Activated CD4-positive, alpha-beta T cell treated with anti-CD3 and anti-CD28 coated beads, Interleukin-2, amount 50 U/mL, for 1 hour (primary cell): ENCODE results near the gene KLHL40.

Experiments used
- DNase-seq: peaks from one replicate; pipeline ENCODE4 v3.0.0-alpha.2; 2020

The KLHL40 gene

GRCh38 chr3:42728668-42729364, 43.5 kb downstream of the KLHL40 start:
- DNase-seq = no peak

DNA sequence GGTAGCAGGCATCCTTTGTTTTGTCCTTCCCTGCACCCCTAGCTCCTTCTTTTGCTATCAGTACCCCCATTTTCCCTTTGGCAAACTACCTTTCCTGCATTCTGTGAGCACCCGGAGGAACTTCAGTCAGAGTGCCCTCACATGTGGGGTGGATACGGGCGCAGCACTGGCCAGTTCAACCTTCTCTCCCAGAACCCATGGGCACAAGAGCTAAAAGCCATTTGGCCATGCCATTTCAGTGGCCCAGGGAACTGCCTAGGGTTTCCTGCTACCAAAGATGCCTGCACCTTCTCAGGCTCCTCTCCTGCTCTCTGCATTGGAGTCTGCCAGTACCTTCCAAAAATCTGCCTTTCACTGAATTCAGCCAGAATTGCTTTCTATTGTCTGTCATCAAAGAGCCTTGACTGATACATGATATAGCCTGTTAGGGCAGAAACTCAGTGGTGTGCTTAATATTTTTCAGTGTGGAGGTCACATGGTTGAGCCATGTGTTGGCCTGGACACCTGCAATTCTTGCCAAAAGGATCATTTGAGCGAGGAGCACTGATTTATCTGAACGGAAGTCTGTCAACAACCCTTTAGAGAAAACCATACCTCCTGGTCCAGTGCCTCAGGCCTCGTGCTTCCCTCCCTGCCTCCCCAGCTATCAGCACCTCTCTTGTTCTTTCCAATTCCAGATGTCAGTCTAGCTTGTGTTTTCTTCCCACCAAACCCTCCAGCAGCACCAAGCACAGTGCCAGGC, 44.2 kb downstream of the KLHL40 start:
- DNase-seq = no peak

- no peak for DNase-seq
Measured at GRCh38 chr3:42730294-42730693, 45.0 kb downstream of the KLHL40 start.

DNA sequence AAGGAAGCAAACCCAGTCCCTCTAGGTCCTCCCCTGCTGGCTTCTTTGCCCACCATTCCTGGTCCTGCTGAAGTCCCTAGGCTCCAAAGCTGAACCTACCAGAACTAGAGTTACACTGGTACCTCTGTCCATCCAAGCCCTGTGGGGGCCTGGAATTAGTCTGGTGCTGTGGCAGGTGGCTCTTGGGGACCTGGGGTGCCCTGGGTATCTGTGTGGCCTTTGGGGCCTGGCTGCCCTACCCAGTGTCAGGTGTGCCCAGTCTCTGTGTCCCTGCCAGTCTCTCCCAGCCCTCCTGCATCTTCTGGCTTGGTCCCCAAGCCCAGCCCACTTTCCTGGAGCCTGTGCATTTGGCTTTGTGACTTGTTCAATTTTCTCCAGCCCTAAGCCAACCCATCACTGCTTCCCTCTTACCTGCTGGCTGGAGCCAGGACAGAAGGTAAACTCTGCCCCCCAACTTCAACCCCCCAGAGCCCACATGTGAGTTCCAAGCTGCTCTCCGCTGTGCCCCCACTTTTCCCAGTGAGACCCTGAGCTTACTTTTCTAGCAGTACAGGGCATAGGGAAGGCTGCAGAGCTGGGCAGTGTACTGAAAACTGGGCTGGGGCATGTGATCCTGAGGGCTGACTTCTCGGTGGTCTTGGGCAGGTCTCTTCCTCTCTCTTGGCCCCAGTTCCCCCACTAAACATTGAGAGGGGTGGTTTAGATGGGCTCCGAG, 45.5 kb downstream of the KLHL40 start:
- DNase-seq = no peak

DNA sequence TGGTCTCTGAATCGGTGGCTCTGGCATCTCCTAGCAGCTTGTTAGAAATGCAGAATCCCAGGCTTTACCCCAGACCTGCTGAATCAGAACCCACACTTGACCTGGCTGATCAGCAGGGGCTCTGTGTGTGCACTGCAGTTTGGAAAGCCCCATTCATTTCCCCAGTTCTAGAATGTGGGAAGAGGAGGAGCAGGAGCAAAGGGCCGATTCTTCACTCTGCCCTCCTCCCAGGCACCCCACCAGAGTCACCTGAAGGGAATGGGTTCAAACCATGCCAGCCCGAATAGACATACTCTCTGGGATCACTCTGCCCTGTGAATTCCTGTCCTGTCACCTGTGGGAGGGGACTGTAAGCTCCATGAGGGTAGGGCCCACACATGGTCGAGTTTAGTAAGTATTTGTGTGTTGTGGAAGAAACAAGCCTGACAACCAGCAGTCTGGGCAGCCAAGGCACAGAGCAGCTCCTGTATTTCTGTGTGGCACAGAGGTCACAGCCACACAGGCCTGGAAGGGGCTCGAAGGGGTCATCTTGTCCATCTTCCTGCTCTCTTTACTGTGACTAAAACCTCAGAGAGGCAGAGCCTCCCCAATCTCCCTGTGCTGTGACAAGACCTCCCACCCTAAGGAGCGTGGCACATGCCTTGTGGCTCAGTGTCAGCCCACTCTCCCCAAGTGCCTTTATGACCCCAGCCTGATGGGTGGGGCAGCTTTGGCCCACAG, 46.3 kb downstream of the KLHL40 start:
- DNase-seq = no peak

- no peak for DNase-seq
Measured at GRCh38 chr3:42732196-42732828, 47.0 kb downstream of the KLHL40 start.

GRCh38 chr3:42732829-42733459, 47.6 kb downstream of the KLHL40 start:
- no peak for DNase-seq

- no peak for DNase-seq
Measured at GRCh38 chr3:42733501-42734262, 48.3 kb downstream of the KLHL40 start.

GRCh38 chr3:42734263-42734860, 49.0 kb downstream of the KLHL40 start:
- no peak for DNase-seq

DNA sequence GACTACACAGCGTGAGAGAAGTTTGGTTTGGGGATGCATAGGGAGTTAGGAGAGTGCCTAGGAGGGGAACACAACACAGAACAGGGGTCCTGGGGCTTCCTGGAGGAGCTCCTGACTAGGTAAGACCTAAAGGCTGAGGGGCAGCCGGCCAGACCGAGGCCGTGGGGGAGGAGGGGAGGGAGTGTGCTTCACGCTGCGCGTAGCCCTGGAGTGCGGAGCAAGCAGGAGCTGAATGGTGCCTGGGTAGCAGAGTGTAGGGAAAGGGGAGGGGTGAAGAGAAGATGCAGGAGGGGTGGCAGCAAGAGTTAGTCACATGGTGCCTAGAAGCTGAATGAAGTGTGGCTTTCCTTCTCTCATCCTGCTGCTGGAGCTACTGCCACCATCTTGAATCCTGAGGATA, 49.7 kb downstream of the KLHL40 start:
- no peak for DNase-seq

GRCh38 chr3:42735615-42736014, 50.3 kb downstream of the KLHL40 start:
- no peak for DNase-seq

DNA sequence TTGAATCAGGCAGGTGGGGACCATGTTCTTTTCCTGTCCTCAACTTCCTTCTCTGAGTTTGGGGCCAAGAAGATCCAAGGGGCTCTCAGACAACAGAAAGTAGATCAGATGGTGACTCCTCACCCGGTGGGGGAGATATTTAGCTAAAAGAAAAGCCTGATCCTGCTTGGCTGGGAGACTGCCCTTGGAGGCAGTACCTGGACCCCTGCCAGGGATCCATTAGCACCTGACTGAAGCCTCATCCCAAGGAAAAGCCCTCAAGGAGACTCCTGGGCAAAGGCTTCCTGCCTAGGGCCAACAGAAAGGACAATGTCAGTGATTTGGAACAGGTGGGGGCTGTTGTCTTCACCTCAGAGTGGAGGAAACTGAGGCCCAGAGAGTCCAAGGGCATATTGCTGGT, 50.7 kb downstream of the KLHL40 start:
- no peak for DNase-seq

DNA sequence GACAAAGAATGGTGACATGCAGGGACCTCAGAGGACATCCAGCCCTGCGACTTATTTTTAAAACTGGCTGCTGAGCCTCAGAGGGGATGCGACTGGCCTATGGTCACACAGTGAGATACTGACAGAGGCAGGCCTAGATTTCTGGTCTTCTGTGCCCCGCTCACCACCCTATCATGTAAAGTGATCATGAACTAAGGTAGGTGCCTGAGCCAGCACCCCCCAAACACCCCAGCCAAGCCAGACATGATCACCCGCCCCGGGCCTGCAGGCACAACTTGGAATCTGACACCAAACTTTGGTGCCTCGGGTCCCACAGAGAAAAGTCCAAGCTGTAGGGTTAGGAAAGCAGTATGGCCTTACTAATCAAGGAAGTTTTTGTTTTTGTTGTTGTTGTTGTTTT, 51.2 kb downstream of the KLHL40 start:
- no peak for DNase-seq

DNA sequence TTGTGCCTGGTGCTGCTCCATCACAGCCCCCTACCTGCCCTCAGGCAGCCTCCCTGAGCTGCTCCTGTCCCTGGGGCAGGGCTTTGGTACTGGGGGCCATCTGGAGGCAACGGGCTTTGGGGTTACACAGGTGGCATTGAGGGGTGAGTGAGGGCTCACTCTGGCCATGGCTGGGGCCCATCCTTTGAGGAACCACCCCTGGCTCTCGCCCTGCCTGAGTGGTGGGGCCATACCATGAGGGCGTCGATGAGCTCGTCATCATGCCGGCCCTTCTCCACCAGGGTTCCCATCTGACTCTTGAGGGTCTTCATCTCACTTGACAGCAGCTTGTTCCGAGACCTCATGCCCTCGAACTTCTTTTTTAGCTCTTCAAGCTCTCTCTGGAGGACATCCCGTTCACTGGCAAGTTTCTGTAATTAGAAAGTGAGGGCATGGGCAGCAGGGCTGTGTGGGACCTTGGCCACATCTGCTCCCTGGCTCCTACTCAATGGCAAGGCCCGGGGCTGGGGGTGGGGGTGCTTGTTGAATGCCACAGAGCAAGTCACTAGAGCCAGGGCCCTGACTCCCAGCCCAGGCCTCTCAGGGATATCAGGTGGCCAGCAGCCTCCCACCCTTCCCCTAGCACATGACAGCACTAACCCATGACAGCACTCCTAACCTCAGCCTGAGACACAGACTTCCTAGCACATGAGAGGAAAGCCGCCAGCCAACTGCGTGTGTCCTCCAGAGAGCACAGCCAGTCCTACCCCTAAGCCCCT, 54.2 kb downstream of the KLHL40 start:
- no peak for DNase-seq

- DNase-seq = no peak
Measured at GRCh38 chr3:42741796-42742195, 56.5 kb downstream of the KLHL40 start.
